ENCODE results near the gene TEPSIN. TPM values are rescaled to one million over a fixed set of nuclear protein-coding genes. Genes with fewer than 3 reads are reported as not detected.

The TEPSIN gene
- total RNA-seq, 6 donors from 2014 or later, result 33.1 to 141 (median 49.7) TPM

DNA sequence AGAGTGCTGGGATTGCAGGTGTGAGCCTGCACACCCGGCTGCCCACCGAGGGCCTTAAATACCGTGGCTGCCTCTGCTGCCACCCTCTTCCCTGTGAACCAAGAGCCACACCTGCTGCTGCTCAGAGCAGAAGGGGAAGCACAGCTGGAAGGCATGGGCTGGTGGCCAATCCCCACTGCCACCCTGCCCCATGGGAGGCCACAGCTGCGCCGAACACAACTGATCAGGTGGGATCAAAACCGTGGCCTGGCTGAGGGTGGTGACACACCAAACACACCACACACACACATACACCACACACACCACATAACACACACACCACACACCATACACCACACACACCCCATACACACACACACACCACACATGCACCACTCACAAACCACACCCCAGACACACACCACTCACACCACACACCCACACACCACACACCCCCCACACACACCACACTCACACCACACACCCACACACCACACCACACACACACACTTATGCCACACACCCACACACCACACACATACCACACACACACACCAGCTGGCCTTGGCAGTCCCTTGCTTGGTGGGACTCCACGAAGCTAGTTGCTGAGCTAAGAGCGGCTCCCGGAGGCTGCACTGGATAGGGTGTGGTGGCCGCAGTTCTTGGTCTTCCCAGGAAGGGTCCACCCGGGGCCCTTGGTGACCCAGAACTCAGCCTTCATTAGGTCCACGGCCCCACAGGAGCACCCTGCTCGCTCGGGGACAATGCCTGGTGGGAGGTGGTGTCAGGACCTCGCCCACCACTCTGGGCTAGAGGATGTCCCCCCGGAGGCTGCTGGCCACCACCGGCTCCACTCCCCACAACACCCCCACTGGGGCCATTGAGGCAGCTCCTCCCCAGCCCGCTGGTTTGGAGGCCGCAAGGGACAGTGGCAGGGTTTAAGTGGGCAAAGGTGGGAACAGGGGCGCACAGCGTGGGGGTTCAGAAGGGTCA, 31.0 kb downstream of the TEPSIN start:
- H3K27ac ChIP-seq, result no peak overlapping the region
- 81 to 83% methylated on average over 9 to 21 of the region's 21 CpGs for whole genome bisulfite sequencing, 2 donors
- H3K4me1 ChIP-seq, result no peaks in the 10 kb centered on the region
- no peak for ATAC-seq (ENCODE audit: low FRiP score in 2 of 2)
- DNase-seq, result peak in 1 of 2 donors; percentile 49
- no peak overlapping the region for H3K4me3 ChIP-seq
- peaks cover 0 to 14% (median 5%) of the 10 kb centered on the region in 4 donors for H3K36me3 ChIP-seq
- H3K27me3 ChIP-seq, result no peaks in the 10 kb centered on the region
- H3K9me3 ChIP-seq, result no peaks in the 10 kb centered on the region
- TF ChIP-seq, protein P1, sequence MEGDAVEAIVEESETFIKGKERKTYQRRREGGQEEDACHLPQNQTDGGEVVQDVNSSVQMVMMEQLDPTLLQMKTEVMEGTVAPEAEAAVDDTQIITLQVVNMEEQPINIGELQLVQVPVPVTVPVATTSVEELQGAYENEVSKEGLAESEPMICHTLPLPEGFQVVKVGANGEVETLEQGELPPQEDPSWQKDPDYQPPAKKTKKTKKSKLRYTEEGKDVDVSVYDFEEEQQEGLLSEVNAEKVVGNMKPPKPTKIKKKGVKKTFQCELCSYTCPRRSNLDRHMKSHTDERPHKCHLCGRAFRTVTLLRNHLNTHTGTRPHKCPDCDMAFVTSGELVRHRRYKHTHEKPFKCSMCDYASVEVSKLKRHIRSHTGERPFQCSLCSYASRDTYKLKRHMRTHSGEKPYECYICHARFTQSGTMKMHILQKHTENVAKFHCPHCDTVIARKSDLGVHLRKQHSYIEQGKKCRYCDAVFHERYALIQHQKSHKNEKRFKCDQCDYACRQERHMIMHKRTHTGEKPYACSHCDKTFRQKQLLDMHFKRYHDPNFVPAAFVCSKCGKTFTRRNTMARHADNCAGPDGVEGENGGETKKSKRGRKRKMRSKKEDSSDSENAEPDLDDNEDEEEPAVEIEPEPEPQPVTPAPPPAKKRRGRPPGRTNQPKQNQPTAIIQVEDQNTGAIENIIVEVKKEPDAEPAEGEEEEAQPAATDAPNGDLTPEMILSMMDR (IDR thresholded peaks at IDR 0.05), result no peak
- TF ChIP-seq POLR2A (IDR thresholded peaks at IDR 0.05) (no peak), EP300 (IDR thresholded peaks at IDR 0.05) (no peak), POLR2AphosphoS5 (IDR thresholded peaks at IDR 0.05) (no peak)

DNA sequence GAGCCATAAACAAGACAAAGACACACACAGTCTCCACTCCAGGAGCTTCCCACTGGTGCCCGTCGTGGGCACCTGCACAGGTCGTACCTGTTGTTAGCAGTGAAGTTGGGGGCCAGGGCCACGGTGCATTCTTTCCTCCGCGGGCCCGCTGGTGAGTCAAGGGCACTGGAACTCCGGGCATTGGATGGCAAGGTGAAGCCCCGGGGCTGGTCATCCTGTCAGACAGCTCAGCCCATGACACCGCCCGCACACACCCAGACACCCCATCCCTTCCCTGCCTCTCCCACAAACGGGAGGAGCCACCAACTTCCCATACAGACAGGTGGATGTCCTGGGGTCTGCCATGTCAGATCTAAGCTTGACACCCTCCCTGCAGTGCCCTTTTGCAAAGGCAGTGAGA, 32.2 kb downstream of the TEPSIN start:
- peak in 1 of 2 donors; percentile 74 for DNase-seq
- Histone ChIP-seq H3K9me3 (no peaks in the 10 kb centered on the region), H3K36me3 (peaks cover 0 to 14% (median 5%) of the 10 kb centered on the region in 4 donors), H3K4me1 (no peaks in the 10 kb centered on the region), H3K27ac (no peak overlapping the region), H3K4me3 (no peak overlapping the region), H3K27me3 (no peaks in the 10 kb centered on the region)
- TF ChIP-seq EP300 (IDR thresholded peaks at IDR 0.05), result no peak
- no peak for TF ChIP-seq POLR2AphosphoS5 (IDR thresholded peaks at IDR 0.05)
- TF ChIP-seq, protein P1 (IDR thresholded peaks at IDR 0.05), result no peak
- TF ChIP-seq POLR2A (IDR thresholded peaks at IDR 0.05), result no peak
- ATAC-seq (ENCODE audit: low FRiP score in 2 of 2), result no peak
- WGBS, 2 donors, result 89 to 94% methylated on average over 11 to 12 of the region's 12 CpGs

DNA sequence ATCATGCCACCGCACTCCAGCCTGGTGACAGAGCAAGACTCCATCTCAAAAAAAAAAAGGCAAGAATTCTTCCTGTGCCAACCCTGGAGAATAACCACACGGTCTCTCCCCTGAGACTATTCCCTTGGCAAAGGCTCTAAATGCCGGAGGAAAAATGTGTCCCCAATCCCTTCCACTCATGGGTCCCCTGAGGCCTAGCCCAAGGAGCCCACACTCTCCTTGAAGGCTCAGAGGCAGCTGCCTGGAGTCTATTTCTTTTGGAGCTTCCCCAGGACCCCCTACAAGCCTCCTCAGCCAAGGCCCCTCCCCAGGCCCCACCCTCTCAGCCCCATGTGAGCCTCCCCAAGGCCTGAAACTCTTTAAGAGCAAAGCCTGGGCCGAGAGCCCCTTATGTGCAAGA, 32.7 kb downstream of the TEPSIN start:
- no peaks in the 10 kb centered on the region for H3K27me3 ChIP-seq
- peaks cover 0 to 14% (median 5%) of the 10 kb centered on the region in 4 donors for H3K36me3 ChIP-seq
- 93 to 94% methylated on average over 4 of the region's 4 CpGs for WGBS, 2 donors
- no peaks in the 10 kb centered on the region for H3K4me1 ChIP-seq
- H3K4me3 ChIP-seq, result no peak overlapping the region
- DNase-seq (no peak), ATAC-seq (ENCODE audit: low FRiP score in 2 of 2) (no peak)
- no peaks in the 10 kb centered on the region for H3K9me3 ChIP-seq
- TF ChIP-seq EP300 (IDR thresholded peaks at IDR 0.05) (no peak), POLR2A (IDR thresholded peaks at IDR 0.05) (no peak), POLR2AphosphoS5 (IDR thresholded peaks at IDR 0.05) (no peak)
- TF ChIP-seq, protein P1 (IDR thresholded peaks at IDR 0.05), result no peak
- no peak overlapping the region for H3K27ac ChIP-seq

DNA sequence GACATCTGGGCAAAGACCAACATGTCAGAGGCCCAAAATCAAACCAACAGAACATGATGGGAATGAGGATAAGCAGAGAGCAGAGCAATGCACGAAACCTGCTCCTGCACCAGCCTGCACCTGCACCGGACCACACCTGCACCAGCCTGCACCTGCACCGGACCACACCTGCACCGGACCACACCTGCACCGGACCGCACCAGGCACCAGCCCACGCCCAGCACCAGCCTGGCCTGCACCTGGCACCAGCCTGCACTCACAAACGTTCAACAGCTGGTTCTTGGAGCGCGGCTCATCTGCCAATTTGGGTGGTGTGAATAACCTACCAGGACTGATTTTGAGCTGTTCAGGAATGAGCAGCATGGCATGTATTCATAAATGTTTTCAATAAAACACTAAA, 34.3 kb downstream of the TEPSIN start:
- Histone ChIP-seq H3K36me3 (peaks cover 0 to 14% (median 5%) of the 10 kb centered on the region in 4 donors), H3K9me3 (no peaks in the 10 kb centered on the region), H3K4me1 (peaks cover 0 to 10% (median 5%) of the 10 kb centered on the region in 4 donors), H3K4me3 (no peak overlapping the region), H3K27ac (no peak overlapping the region), H3K27me3 (no peaks in the 10 kb centered on the region)
- TF ChIP-seq POLR2A (IDR thresholded peaks at IDR 0.05), result no peak
- TF ChIP-seq EP300 (IDR thresholded peaks at IDR 0.05), result no peak
- TF ChIP-seq POLR2AphosphoS5 (IDR thresholded peaks at IDR 0.05), result no peak
- TF ChIP-seq, protein P1 (IDR thresholded peaks at IDR 0.05), result no peak
- peak in 1 of 2 donors; percentile 54 for DNase-seq
- ATAC-seq (ENCODE audit: low FRiP score in 2 of 2), result no peak
- WGBS, 2 donors, result 84 to 93% methylated on average over 9 to 10 of the region's 10 CpGs

All from upper lobe of left lung (tissue), 6 donors.